Lower lobe of right lung (tissue), 2 donors: Measurements from ENCODE around the gene SF3A1. TPM values are rescaled to one million over a fixed set of nuclear protein-coding genes. Genes with fewer than 3 reads are reported as not detected.

ENCODE experiments used
- ATAC-seq, 2 donors: fragments of 200-7000 bp; cut with Tn5 transposase; one replicate each; pipeline ENCODE4 v1.9.1; 2020 to 2022; ENCODE audit warnings: mild to moderate bottlenecking in 2 of 2, moderate library complexity in 2 of 2
- DNase-seq: peaks from one replicate; pipeline ENCODE4 v3.0.0-alpha.2; 2020
- H3K27ac ChIP-seq: fragments of 200-600 bp; one replicate; pipeline ENCODE4 v1.8.0; 2022
- H3K27me3 ChIP-seq: fragments of 200-600 bp; one replicate; pipeline ENCODE4 v1.8.0; 2022; ENCODE audit warnings: low read depth
- H3K36me3 ChIP-seq: fragments of 200-600 bp; one replicate; pipeline ENCODE4 v1.8.0; 2022; ENCODE audit warnings: mild to moderate bottlenecking
- H3K4me1 ChIP-seq: fragments of 200-600 bp; one replicate; pipeline ENCODE4 v1.8.0; 2022
- H3K4me3 ChIP-seq: fragments of 200-600 bp; one replicate; pipeline ENCODE4 v1.8.0; 2022; ENCODE audit warnings: mild to moderate bottlenecking
- H3K9me3 ChIP-seq: fragments of 200-600 bp; one replicate; pipeline ENCODE4 v1.8.0; 2022
- CTCF ChIP-seq: fragments of 200-600 bp; IDR thresholded peaks from one replicate; pipeline ENCODE4 v1.8.0; 2022; ENCODE audit warnings: antibody characterized with exemption, mild to moderate bottlenecking
- intact Hi-C: fragments of 100-400 bp; cut with DNase I; formaldehyde crosslinking; loops from one replicate; pipeline ENCODE4 v1.11.0; 2022
- total RNA-seq: library from RNA; stranded (reverse); fragmentation: NEBNext Ultra II Directional; extraction: Animal tissue kit (Norgen Biotek cat#: 25700); gene quantifications from one replicate; pipeline ENCODE4 v1.2.1, GENCODE V29; 2021
- donor health status: DM: no; HTN: yes; CAD: no; lungs with severe emphysema.

SF3A1 gene
- total RNA-seq, 1 donor from 2014 or later: 162 TPM

DNA sequence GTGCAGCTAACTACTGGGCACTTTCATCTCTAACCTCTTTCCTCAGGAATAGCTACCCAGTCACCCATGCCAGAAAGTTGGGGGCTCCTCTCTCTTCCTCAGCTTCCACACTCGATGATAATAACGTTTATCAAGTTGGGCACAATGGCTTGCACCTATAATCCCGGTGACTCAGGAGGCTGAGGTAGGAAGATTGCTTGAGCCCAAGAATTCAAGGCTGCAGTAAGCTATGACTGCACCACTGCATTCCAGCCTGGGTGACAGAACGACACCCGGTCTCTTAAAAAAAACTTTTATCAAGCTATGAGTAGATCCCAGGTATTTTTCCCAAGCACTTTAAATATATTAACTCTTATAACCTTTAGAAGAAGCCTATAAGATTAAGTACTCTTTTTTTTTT is 2.0 kb downstream of the SF3A1 start:
- no peak for TF ChIP-seq CTCF
- Histone ChIP-seq H3K4me3 (peak overlapping the region; percentile 88), H3K36me3 (peaks cover 39% of the 10 kb centered on the region), H3K9me3 (no peaks in the 10 kb centered on the region), H3K27me3 (no peaks in the 10 kb centered on the region), H3K4me1 (peaks cover 48% of the 10 kb centered on the region), H3K27ac (no peak overlapping the region)
- ATAC-seq (no peak), DNase-seq (no peak)
- intact Hi-C loops: no loop called here

- DNase-seq (no peak), ATAC-seq (no peak)
- Histone ChIP-seq H3K36me3 (peaks cover 73% of the 10 kb centered on the region), H3K4me1 (peaks cover 51% of the 10 kb centered on the region), H3K27me3 (no peaks in the 10 kb centered on the region), H3K9me3 (no peaks in the 10 kb centered on the region), H3K27ac (no peak overlapping the region), H3K4me3 (no peak overlapping the region)
- no peak for TF ChIP-seq CTCF
- intact Hi-C loops: no loop called here
Observed at GRCh38 chr22:30351226-30351625, 5.5 kb downstream of the SF3A1 start.

DNA sequence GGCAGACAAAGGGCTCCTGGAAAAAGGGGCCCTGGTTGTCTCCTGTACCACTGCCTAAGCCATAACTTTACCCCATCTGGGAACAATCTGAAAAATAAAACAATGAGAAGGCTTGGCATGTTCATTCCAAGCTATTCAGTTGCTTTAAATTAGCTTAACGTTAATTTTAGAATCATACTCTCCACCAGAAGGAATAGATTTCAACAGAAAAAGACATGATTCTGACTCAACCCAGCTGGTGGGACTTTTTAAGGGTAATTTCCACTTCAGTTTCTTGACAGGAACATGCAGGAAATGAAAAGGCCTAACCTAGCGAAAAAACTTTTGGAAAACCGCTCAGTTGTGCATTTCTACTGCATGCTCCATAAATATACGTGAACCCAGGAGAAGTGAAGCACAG is 7.9 kb downstream of the SF3A1 start:
- Histone ChIP-seq H3K36me3 (peaks cover 97% of the 10 kb centered on the region), H3K4me1 (peaks cover 27% of the 10 kb centered on the region), H3K9me3 (no peaks in the 10 kb centered on the region), H3K27me3 (no peaks in the 10 kb centered on the region), H3K4me3 (no peak overlapping the region), H3K27ac (peak overlapping the region; percentile 39)
- ATAC-seq (no peak), DNase-seq (no peak)
- intact Hi-C loops: no loop called here
- no peak for TF ChIP-seq CTCF

DNA sequence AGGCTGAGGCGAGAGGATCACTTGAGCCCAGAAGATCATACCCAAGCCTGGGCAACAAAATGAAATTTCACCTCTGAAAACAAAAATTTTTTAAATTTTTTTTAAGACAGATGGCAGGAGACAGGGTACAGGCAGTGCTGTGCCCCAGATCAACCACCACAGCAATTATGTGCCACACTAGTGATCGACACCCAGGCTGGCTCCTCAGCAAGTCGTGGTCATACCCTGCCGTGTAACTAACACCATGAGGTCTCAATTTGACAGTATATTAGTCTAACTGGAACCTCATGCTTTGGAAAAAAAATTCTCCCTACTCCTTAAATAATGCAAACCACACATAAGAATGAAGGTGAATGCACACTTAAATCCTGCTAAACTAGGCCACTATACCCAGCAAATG is 8.3 kb downstream of the SF3A1 start:
- intact Hi-C loops: no loop called here
- peaks cover 98% of the 10 kb centered on the region for H3K36me3 ChIP-seq
- no peaks in the 10 kb centered on the region for H3K9me3 ChIP-seq
- H3K4me3 ChIP-seq: no peak overlapping the region
- TF ChIP-seq CTCF: no peak
- peak overlapping the region; percentile 39 for H3K27ac ChIP-seq
- no peaks in the 10 kb centered on the region for H3K27me3 ChIP-seq
- DNase-seq: no peak
- no peak for ATAC-seq
- peaks cover 24% of the 10 kb centered on the region for H3K4me1 ChIP-seq

- no peak overlapping the region for H3K27ac ChIP-seq
- TF ChIP-seq CTCF: no peak
- H3K4me3 ChIP-seq: no peak overlapping the region
- H3K36me3 ChIP-seq: peaks cover 100% of the 10 kb centered on the region
- intact Hi-C loops: no loop called here
- no peaks in the 10 kb centered on the region for H3K27me3 ChIP-seq
- H3K4me1 ChIP-seq: peaks cover 18% of the 10 kb centered on the region
- ATAC-seq: no peak
- no peaks in the 10 kb centered on the region for H3K9me3 ChIP-seq
- no peak for DNase-seq
Observed at GRCh38 chr22:30347255-30347892, 9.3 kb downstream of the SF3A1 start.
